Stimulated activated CD8-positive, alpha-beta memory T cell treated with anti-CD3 and anti-CD28 coated beads, Interleukin-15, amount 100 ng/mL, for 1 hour (primary cell): ENCODE results near the gene ANKUB1.

ENCODE experiments used
- DNase-seq: peaks from one replicate; pipeline ENCODE4 v3.0.0-alpha.2; 2020; ENCODE audit warnings: low read depth

ANKUB1 gene

GRCh38 chr3:149763565-149764195, 28.7 kb downstream of the ANKUB1 start:
- no peak for DNase-seq

GRCh38 chr3:149753717-149754116, 38.6 kb downstream of the ANKUB1 start:
- no peak for DNase-seq

GRCh38 chr3:149752788-149753136, 39.6 kb downstream of the ANKUB1 start:
- DNase-seq = no peak

GRCh38 chr3:149752051-149752787, 40.1 kb downstream of the ANKUB1 start, which contains the start of gene COMMD2:
Gene COMMD2 (minus strand): TSS chr3:149752489. CDS start chr3:149752444, 45 bp downstream.
- peak; percentile 44 for DNase-seq

GRCh38 chr3:149751551-149751950, 40.8 kb downstream of the ANKUB1 start:
- no peak for DNase-seq

GRCh38 chr3:149744606-149745005, 47.7 kb downstream of the ANKUB1 start:
- DNase-seq = no peak

- no peak for DNase-seq
Measured at GRCh38 chr3:149744151-149744550, 48.2 kb downstream of the ANKUB1 start.

- DNase-seq = no peak
Measured at GRCh38 chr3:149739396-149739795, 53.0 kb downstream of the ANKUB1 start.

GRCh38 chr3:149738876-149739275, 53.5 kb downstream of the ANKUB1 start:
- no peak for DNase-seq

- DNase-seq = no peak
Measured at GRCh38 chr3:149736953-149737205, 55.5 kb downstream of the ANKUB1 start.

GRCh38 chr3:149736175-149736952, 56.0 kb downstream of the ANKUB1 start:
- DNase-seq = no peak

- no peak for DNase-seq
Measured at GRCh38 chr3:149732234-149732633, 60.1 kb downstream of the ANKUB1 start.

- DNase-seq = no peak
Measured at GRCh38 chr3:149727656-149728055, 64.7 kb downstream of the ANKUB1 start.

- no peak for DNase-seq
Measured at GRCh38 chr3:149726716-149727407, 65.5 kb downstream of the ANKUB1 start.

- no peak for DNase-seq
Measured at GRCh38 chr3:149723781-149724180, 68.6 kb downstream of the ANKUB1 start.

GRCh38 chr3:149720918-149721317, 71.4 kb downstream of the ANKUB1 start:
- DNase-seq = no peak

- DNase-seq = no peak
Measured at GRCh38 chr3:149717391-149718056, 74.8 kb downstream of the ANKUB1 start.

GRCh38 chr3:149716984-149717383, 75.4 kb downstream of the ANKUB1 start:
- DNase-seq = no peak

- DNase-seq = no peak
Measured at GRCh38 chr3:149715247-149715646, 77.1 kb downstream of the ANKUB1 start.

GRCh38 chr3:149713730-149714654, 78.4 kb downstream of the ANKUB1 start:
- no peak for DNase-seq
